GM12891 (cell line): ENCODE results near the gene CD209.

Experiments used
- PAX5 ChIP-seq: IDR thresholded peaks from 2 replicates; pipeline ENCODE4 v1.6.1; 2011; ENCODE audit warnings: low read length, moderate library complexity, mild to moderate bottlenecking; ENCODE audit not compliant: insufficient read depth, severe bottlenecking
- POLR2A ChIP-seq: IDR thresholded peaks from 2 replicates; pipeline ENCODE4 v1.6.1; 2011; ENCODE audit warnings: low read depth, low read length, control low read depth
- POLR2AphosphoS5 ChIP-seq: IDR thresholded peaks from 2 replicates; pipeline ENCODE4 v1.6.1; 2011; ENCODE audit warnings: low read depth, low read length, control low read depth
- POU2F2 ChIP-seq: IDR thresholded peaks from 2 replicates; pipeline ENCODE4 v1.6.1; 2011; ENCODE audit warnings: low read depth, mild to moderate bottlenecking, control low read depth, low read length, moderate library complexity
- SPI1 ChIP-seq: IDR thresholded peaks from 2 replicates; pipeline ENCODE4 v1.6.1; 2011; ENCODE audit warnings: low read depth, low read length, control low read depth

GRCh38 chr19:7759156-7759555 lies 11.8 kb upstream of the CD209 start:
- no peak for TF ChIP-seq POU2F2
- no peak for TF ChIP-seq SPI1
- no peak for TF ChIP-seq POLR2A
- TF ChIP-seq POLR2AphosphoS5, result no peak
- no peak for TF ChIP-seq PAX5
